ENCODE data around the gene ETS1.

The ETS1 gene

DNA sequence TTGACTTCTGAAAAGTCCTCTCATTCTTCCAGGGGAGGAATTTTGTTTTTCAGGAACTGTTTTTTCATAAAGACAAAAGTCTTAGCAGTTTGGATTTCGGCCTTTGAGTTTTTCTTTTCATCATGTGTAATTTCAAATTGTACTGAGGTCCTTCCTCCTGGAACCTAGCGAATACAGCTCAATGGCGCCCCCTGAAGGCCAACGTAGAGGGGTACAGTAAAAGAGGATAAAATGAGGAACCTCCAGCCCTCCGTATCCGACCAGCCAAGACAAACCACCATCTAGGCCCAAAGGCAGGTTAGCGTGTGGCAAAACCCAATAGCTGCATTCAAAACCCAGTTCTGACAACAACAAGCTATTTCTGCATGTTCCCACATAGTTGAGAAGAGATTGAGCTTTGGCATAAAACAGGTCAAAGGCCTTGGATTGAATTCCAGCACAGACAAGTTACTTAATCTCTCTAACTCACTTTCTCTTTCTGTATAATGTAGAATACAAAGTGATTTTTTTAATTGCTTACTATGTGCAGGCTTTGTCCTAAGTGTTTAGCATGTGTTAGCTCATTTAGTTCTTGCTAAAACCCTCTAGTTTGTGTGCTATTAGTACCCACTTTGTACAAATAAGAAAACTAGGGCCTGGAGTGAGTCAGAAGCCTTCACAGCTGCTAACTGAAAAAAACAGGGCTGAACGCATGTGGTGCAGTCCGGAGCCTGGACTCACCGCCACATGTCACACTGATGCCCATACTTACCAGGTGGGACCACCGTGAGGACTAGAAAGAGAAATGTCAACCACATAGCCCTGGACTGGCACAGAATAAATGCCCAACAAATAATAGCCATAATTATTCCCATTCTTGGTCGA is 43.2 kb upstream of the ETS1 start:
- no peak for TF ChIP-seq SIN3A (IDR thresholded peaks at IDR 0.05; ENCODE audit: borderline replicate concordance, insufficient read depth, low read length)
- no peak for TF ChIP-seq FOXP2 (optimal IDR thresholded peaks at IDR 0.05; ENCODE audit: borderline replicate concordance, extremely low read depth, extremely low read length, insufficient read depth)
- TF ChIP-seq TAF1 (IDR thresholded peaks at IDR 0.05; ENCODE audit: borderline replicate concordance, insufficient read depth, low read length), result peak; percentile 26; the same call in 1 of the 2 replicates
- TF ChIP-seq, protein P1, sequence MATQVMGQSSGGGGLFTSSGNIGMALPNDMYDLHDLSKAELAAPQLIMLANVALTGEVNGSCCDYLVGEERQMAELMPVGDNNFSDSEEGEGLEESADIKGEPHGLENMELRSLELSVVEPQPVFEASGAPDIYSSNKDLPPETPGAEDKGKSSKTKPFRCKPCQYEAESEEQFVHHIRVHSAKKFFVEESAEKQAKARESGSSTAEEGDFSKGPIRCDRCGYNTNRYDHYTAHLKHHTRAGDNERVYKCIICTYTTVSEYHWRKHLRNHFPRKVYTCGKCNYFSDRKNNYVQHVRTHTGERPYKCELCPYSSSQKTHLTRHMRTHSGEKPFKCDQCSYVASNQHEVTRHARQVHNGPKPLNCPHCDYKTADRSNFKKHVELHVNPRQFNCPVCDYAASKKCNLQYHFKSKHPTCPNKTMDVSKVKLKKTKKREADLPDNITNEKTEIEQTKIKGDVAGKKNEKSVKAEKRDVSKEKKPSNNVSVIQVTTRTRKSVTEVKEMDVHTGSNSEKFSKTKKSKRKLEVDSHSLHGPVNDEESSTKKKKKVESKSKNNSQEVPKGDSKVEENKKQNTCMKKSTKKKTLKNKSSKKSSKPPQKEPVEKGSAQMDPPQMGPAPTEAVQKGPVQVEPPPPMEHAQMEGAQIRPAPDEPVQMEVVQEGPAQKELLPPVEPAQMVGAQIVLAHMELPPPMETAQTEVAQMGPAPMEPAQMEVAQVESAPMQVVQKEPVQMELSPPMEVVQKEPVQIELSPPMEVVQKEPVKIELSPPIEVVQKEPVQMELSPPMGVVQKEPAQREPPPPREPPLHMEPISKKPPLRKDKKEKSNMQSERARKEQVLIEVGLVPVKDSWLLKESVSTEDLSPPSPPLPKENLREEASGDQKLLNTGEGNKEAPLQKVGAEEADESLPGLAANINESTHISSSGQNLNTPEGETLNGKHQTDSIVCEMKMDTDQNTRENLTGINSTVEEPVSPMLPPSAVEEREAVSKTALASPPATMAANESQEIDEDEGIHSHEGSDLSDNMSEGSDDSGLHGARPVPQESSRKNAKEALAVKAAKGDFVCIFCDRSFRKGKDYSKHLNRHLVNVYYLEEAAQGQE (IDR thresholded peaks at IDR 0.05; ENCODE audit: insufficient read depth in 1 of 2, low read depth in 2 of 2, low read length in 2 of 2), result no peak

DNA sequence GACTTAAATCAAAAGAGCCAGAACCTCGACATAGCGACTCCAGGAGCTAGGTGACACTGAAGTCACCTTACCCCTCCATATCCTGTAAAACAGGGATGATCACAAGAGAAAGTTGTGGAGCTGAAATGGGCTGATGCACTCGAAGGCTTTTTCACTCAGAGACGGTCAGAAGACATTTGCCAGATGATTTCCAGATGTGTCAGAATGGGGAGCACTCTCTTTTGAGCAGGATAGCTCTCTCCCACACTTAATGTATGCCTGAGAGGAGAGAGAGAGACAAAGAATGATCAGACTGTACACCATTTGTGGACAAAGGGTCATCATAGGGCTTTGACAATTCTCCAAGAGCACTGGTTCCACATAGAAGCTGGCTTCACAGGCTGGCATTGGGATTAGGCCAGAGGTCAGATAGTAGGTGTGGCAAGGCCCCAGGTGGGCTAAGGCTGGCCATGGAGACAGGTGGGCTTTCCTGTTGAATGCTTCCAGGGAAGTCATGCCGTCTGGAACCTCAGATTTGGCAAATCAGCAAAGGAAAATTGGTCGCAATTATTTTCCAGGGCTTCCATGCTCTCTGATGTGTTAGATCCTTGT is 42.3 kb upstream of the ETS1 start:
- TF ChIP-seq, protein P1 (IDR thresholded peaks at IDR 0.05; ENCODE audit: insufficient read depth in 1 of 2, low read depth in 2 of 2, low read length in 2 of 2), result no peak
- TF ChIP-seq TAF1 (IDR thresholded peaks at IDR 0.05; ENCODE audit: borderline replicate concordance, insufficient read depth, low read length) (no peak), FOXP2 (optimal IDR thresholded peaks at IDR 0.05; ENCODE audit: borderline replicate concordance, extremely low read depth, extremely low read length, insufficient read depth) (no peak), POLR2AphosphoS5 (IDR thresholded peaks at IDR 0.05; ENCODE audit: low read depth, low read length) (no peak), SIN3A (IDR thresholded peaks at IDR 0.05; ENCODE audit: borderline replicate concordance, insufficient read depth, low read length) (no peak)

- no peak for TF ChIP-seq FOXP2 (optimal IDR thresholded peaks at IDR 0.05; ENCODE audit: borderline replicate concordance, extremely low read depth, extremely low read length, insufficient read depth)
- no peak for TF ChIP-seq POLR2AphosphoS5 (IDR thresholded peaks at IDR 0.05; ENCODE audit: low read depth, low read length)
These were observed 41.3 kb upstream of the ETS1 start for GRCh38 chr11:128628686-128629085.

DNA sequence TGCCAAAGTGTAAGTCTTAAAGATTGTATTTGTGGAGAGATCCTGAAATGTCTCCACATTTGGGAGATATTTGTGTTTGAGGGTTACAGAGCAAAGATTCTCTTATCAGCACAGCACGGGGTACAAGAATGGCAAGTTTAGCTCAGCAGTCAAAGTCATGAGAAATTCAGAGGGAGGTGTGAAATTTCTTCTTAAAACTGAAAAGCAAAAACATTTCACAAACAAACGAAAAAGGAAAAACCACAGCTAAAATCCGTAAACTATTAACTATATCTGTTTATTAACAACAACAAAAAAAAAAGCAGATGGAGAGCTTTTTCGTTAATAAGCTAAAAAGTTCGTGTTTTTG is 40.9 kb upstream of the ETS1 start:
- TF ChIP-seq SIN3A (IDR thresholded peaks at IDR 0.05; ENCODE audit: borderline replicate concordance, insufficient read depth, low read length) (no peak), FOXP2 (optimal IDR thresholded peaks at IDR 0.05; ENCODE audit: borderline replicate concordance, extremely low read depth, extremely low read length, insufficient read depth) (no peak), POLR2AphosphoS5 (IDR thresholded peaks at IDR 0.05; ENCODE audit: low read depth, low read length) (no peak), TAF1 (IDR thresholded peaks at IDR 0.05; ENCODE audit: borderline replicate concordance, insufficient read depth, low read length) (no peak)
- TF ChIP-seq, protein P1 (IDR thresholded peaks at IDR 0.05; ENCODE audit: insufficient read depth in 1 of 2, low read depth in 2 of 2, low read length in 2 of 2), result no peak

DNA sequence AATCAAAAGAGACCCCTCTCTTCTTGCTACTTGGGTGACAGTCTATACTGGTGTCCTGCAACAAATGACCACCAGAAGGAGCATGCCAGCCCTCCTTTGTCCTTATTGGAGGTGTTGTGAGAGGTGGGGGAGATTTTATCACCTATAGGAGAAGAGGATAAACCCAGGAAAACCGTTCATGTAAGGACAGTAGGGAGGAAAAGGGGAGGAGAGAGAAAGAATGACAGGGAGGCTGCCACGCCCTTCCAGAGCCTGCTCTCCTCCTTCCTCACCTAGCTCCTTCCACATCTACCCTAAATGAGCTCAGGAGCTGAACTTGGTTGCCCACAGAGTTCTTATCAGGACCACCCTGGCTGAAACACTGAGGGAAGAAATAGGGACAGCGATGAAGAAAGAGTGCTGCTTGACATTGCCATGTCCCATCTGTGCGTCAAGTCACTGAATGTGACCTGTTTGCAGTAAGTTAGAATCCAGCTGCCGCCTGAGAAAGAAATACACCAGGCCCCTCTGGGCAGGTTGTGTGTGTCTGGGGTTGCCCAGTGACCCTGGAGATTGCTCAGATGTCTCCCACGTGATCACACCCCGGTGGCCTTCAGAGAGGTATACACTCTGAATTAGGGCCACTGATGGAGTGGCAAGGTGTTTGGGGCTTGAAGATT is 40.4 kb upstream of the ETS1 start:
- TF ChIP-seq FOXP2 (optimal IDR thresholded peaks at IDR 0.05; ENCODE audit: borderline replicate concordance, extremely low read depth, extremely low read length, insufficient read depth) (no peak), POLR2AphosphoS5 (IDR thresholded peaks at IDR 0.05; ENCODE audit: low read depth, low read length) (no peak), SIN3A (IDR thresholded peaks at IDR 0.05; ENCODE audit: borderline replicate concordance, insufficient read depth, low read length) (no peak), TAF1 (IDR thresholded peaks at IDR 0.05; ENCODE audit: borderline replicate concordance, insufficient read depth, low read length) (no peak)
- TF ChIP-seq, protein P1 (IDR thresholded peaks at IDR 0.05; ENCODE audit: insufficient read depth in 1 of 2, low read depth in 2 of 2, low read length in 2 of 2), result no peak
